ENCODE results near the gene POC1B.
A peak's percentile ranks its signal among the peaks of the same experiment; 100 is the strongest.

POC1B gene

GRCh38 chr12:89384050-89384758 is 141.6 kb downstream of the POC1B start:
- Histone ChIP-seq H3K27ac (peak overlapping the region; percentile 39 to 55), H3K36me3 (no peaks in the 10 kb centered on the region), H3K4me1 (peaks cover 0 to 24% (median 15%) of the 10 kb centered on the region in 4 donors), H3K27me3 (no peaks in the 10 kb centered on the region), H3K4me3 (no peak overlapping the region), H3K9me3 (no peaks in the 10 kb centered on the region)
- peak in 1 of 2 donors; percentile 50 for DNase-seq
- intact Hi-C loops (cut with DNase I; ENCODE audit: low total_unique reads): no loop called here
- TF ChIP-seq, protein P1, sequence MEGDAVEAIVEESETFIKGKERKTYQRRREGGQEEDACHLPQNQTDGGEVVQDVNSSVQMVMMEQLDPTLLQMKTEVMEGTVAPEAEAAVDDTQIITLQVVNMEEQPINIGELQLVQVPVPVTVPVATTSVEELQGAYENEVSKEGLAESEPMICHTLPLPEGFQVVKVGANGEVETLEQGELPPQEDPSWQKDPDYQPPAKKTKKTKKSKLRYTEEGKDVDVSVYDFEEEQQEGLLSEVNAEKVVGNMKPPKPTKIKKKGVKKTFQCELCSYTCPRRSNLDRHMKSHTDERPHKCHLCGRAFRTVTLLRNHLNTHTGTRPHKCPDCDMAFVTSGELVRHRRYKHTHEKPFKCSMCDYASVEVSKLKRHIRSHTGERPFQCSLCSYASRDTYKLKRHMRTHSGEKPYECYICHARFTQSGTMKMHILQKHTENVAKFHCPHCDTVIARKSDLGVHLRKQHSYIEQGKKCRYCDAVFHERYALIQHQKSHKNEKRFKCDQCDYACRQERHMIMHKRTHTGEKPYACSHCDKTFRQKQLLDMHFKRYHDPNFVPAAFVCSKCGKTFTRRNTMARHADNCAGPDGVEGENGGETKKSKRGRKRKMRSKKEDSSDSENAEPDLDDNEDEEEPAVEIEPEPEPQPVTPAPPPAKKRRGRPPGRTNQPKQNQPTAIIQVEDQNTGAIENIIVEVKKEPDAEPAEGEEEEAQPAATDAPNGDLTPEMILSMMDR (IDR thresholded peaks at IDR 0.05): no peak

GRCh38 chr12:89383235-89384049 is 142.4 kb downstream of the POC1B start:
- Histone ChIP-seq H3K4me1 (peaks cover 0 to 24% (median 15%) of the 10 kb centered on the region in 4 donors), H3K36me3 (no peaks in the 10 kb centered on the region), H3K27me3 (no peaks in the 10 kb centered on the region), H3K4me3 (no peak overlapping the region), H3K9me3 (no peaks in the 10 kb centered on the region), H3K27ac (peak overlapping the region in 1 of 2 donors; percentile 55)
- DNase-seq: no peak
- TF ChIP-seq, protein P1 (IDR thresholded peaks at IDR 0.05): no peak
- intact Hi-C loops (cut with DNase I; ENCODE audit: low total_unique reads): no loop called here

DNA sequence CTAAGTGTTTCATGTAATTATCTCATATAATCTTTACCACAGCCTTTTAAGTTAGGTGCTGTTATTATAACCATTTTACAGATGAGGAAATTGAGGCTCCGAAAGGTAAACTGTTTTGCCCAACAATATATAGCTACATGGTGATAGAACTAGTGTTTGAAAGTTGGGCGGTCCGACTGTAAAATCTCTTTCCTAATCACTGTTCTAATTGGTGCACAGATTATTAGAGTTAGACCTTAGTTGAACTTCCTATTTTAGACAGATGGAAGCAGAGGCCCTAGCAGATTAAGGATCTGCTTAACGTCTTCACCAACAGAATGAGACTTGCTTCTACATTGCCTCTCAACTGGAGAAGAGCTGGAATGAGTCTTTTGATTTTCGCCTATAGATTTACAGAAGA is 143.5 kb downstream of the POC1B start:
- no peak overlapping the region for H3K27ac ChIP-seq
- intact Hi-C loops (cut with DNase I; ENCODE audit: low total_unique reads): no loop called here

GRCh38 chr12:89379839-89380467 is 145.9 kb downstream of the POC1B start:
- intact Hi-C loops (cut with DNase I; ENCODE audit: low total_unique reads): no loop called here
- no peak for DNase-seq
- Histone ChIP-seq H3K36me3 (no peaks in the 10 kb centered on the region), H3K27me3 (no peaks in the 10 kb centered on the region), H3K4me3 (no peak overlapping the region), H3K4me1 (peaks cover 0 to 18% (median 12%) of the 10 kb centered on the region in 4 donors), H3K27ac (no peak overlapping the region), H3K9me3 (no peaks in the 10 kb centered on the region)
- TF ChIP-seq, protein P1 (IDR thresholded peaks at IDR 0.05): no peak

More for the DNA sequence above, 143.5 kb downstream of the POC1B start:
- H3K4me1 ChIP-seq: peaks cover 0 to 24% (median 15%) of the 10 kb centered on the region in 4 donors
- TF ChIP-seq, protein P1 (IDR thresholded peaks at IDR 0.05): no peak
- DNase-seq: no peak
- no peak overlapping the region for H3K4me3 ChIP-seq
- H3K36me3 ChIP-seq: no peaks in the 10 kb centered on the region
- H3K27me3 ChIP-seq: no peaks in the 10 kb centered on the region
- H3K9me3 ChIP-seq: no peaks in the 10 kb centered on the region

GRCh38 chr12:89379148-89379838 is 146.6 kb downstream of the POC1B start:
- Histone ChIP-seq H3K27ac (no peak overlapping the region), H3K4me3 (no peak overlapping the region), H3K36me3 (no peaks in the 10 kb centered on the region), H3K27me3 (no peaks in the 10 kb centered on the region), H3K9me3 (no peaks in the 10 kb centered on the region), H3K4me1 (peaks cover 0 to 17% (median 12%) of the 10 kb centered on the region in 4 donors)
- DNase-seq: no peak
- intact Hi-C loops (cut with DNase I; ENCODE audit: low total_unique reads): no loop called here
- TF ChIP-seq, protein P1 (IDR thresholded peaks at IDR 0.05): no peak

Measured in tibial artery (tissue), 4 donors.